Parathyroid adenoma (tissue), 2 donors: ENCODE results near the gene NUMBL.

Source experiments
- H2AFZ ChIP-seq: fragments of 300-600 bp; sonication (generic); one replicate; pipeline ENCODE4 v1.7.0; 2017; ENCODE audit warnings: antibody characterized with exemption, mild to moderate bottlenecking
- H3K27ac ChIP-seq: fragments of 300-600 bp; sonication (generic); one replicate; pipeline ENCODE4 v1.7.0; 2017
- H3K27me3 ChIP-seq: fragments of 300-600 bp; sonication (generic); one replicate; pipeline ENCODE4 v1.7.0; 2017; ENCODE audit warnings: low read length; ENCODE audit not compliant: control insufficient read depth, insufficient read depth
- H3K36me3 ChIP-seq: fragments of 300-600 bp; sonication (generic); one replicate; pipeline ENCODE4 v1.7.0; 2017; ENCODE audit warnings: low read length; ENCODE audit not compliant: control insufficient read depth, insufficient read depth
- H3K4me1 ChIP-seq: fragments of 300-600 bp; sonication (generic); one replicate; pipeline ENCODE4 v1.7.0; 2017; ENCODE audit warnings: control low read depth
- H3K4me2 ChIP-seq: fragments of 300-600 bp; sonication (generic); one replicate; pipeline ENCODE4 v1.7.0; 2017; ENCODE audit warnings: low read length
- H3K4me3 ChIP-seq: fragments of 300-600 bp; sonication (generic); one replicate; pipeline ENCODE4 v1.7.0; 2017; ENCODE audit warnings: low read depth, low read length
- H3K79me2 ChIP-seq: fragments of 300-600 bp; sonication (generic); one replicate; pipeline ENCODE4 v1.7.0; 2017; ENCODE audit warnings: control low read depth
- H3K9ac ChIP-seq: fragments of 300-600 bp; sonication (generic); one replicate; pipeline ENCODE4 v1.7.0; 2017; ENCODE audit warnings: mild to moderate bottlenecking
- H3K9me3 ChIP-seq: fragments of 300-600 bp; sonication (generic); one replicate; pipeline ENCODE4 v1.7.0; 2017; ENCODE audit warnings: low read length; ENCODE audit not compliant: control insufficient read depth
- CTCF ChIP-seq: fragments of 300-600 bp; sonication (generic); IDR thresholded peaks from one replicate; pipeline ENCODE4 v1.7.0; 2017; ENCODE audit warnings: antibody characterized with exemption, mild to moderate bottlenecking
- donor health status: primary hyperparathyroidism.

NUMBL gene

GRCh38 chr19:40623403-40624251, 66.8 kb downstream of the NUMBL start:
- Histone ChIP-seq H3K9ac (no peak overlapping the region), H2AFZ (no peak overlapping the region), H3K36me3 (no peaks in the 10 kb centered on the region), H3K79me2 (no peaks in the 10 kb centered on the region), H3K4me1 (peaks cover 3% of the 10 kb centered on the region), H3K27me3 (no peaks in the 10 kb centered on the region), H3K27ac (no peak overlapping the region), H3K9me3 (no peaks in the 10 kb centered on the region), H3K4me2 (no peak overlapping the region), H3K4me3 (no peak overlapping the region)
- no peak for TF ChIP-seq CTCF

GRCh38 chr19:40622773-40623075, 67.7 kb downstream of the NUMBL start:
- no peaks in the 10 kb centered on the region for H3K36me3 ChIP-seq
- no peaks in the 10 kb centered on the region for H3K79me2 ChIP-seq
- no peak overlapping the region for H3K9ac ChIP-seq
- H2AFZ ChIP-seq: no peak overlapping the region
- H3K4me2 ChIP-seq: no peak overlapping the region
- no peak overlapping the region for H3K27ac ChIP-seq
- peaks cover 3% of the 10 kb centered on the region for H3K4me1 ChIP-seq
- no peaks in the 10 kb centered on the region for H3K27me3 ChIP-seq
- H3K9me3 ChIP-seq: no peaks in the 10 kb centered on the region
- TF ChIP-seq CTCF: no peak
- H3K4me3 ChIP-seq: no peak overlapping the region

- no peak overlapping the region for H3K27ac ChIP-seq
- TF ChIP-seq CTCF: no peak
- H3K4me1 ChIP-seq: peaks cover 3% of the 10 kb centered on the region
- no peak overlapping the region for H3K4me2 ChIP-seq
- no peaks in the 10 kb centered on the region for H3K36me3 ChIP-seq
- no peak overlapping the region for H3K4me3 ChIP-seq
- no peaks in the 10 kb centered on the region for H3K9me3 ChIP-seq
- no peaks in the 10 kb centered on the region for H3K27me3 ChIP-seq
- H3K9ac ChIP-seq: no peak overlapping the region
- no peak overlapping the region for H2AFZ ChIP-seq
- H3K79me2 ChIP-seq: no peaks in the 10 kb centered on the region
Measured at GRCh38 chr19:40621966-40622772, 68.3 kb downstream of the NUMBL start.

GRCh38 chr19:40621283-40621682, 69.2 kb downstream of the NUMBL start:
- Histone ChIP-seq H3K36me3 (no peaks in the 10 kb centered on the region), H3K27me3 (no peaks in the 10 kb centered on the region), H3K9me3 (no peaks in the 10 kb centered on the region), H3K79me2 (no peaks in the 10 kb centered on the region), H2AFZ (no peak overlapping the region), H3K27ac (no peak overlapping the region), H3K4me3 (no peak overlapping the region), H3K9ac (no peak overlapping the region), H3K4me2 (no peak overlapping the region), H3K4me1 (peaks cover 3% of the 10 kb centered on the region)
- no peak for TF ChIP-seq CTCF
